ENCODE results near the gene GIMAP7.

DNA sequence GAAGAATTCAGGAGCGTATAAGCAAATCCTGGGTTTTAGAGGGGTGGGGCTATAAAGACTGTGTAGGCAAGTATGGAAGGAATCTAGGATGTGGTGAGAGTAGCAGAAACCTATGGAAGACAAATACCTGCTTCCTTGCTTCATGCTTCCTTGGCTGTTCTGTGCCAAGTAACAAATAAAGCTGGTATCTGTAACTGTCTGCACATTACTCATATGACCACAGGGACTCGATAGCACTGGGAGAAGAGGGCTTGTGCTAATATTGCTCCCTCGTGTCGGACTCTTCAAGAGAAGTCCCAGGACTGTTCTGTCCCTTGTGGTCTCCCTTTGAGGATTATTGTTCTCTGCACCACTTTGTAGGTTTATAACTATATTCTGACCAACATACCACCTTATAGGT lies 11.5 kb upstream of the GIMAP7 start:
- TF ChIP-seq FOXM1 (IDR thresholded peaks at IDR 0.05; ENCODE audit: borderline replicate concordance) (no peak), FOXA1 (IDR thresholded peaks at IDR 0.05) (no peak), SP1 (IDR thresholded peaks at IDR 0.05) (no peak), TARDBP (IDR thresholded peaks at IDR 0.05) (no peak), CTBP1 (IDR thresholded peaks at IDR 0.05; ENCODE audit: borderline replicate concordance) (no peak), NFRKB (IDR thresholded peaks at IDR 0.05) (no peak), ARNT (IDR thresholded peaks at IDR 0.05) (no peak), ELF4 (IDR thresholded peaks at IDR 0.05) (no peak), SUZ12 (IDR thresholded peaks at IDR 0.05) (no peak), BHLHE40 (IDR thresholded peaks at IDR 0.05; ENCODE audit: borderline replicate concordance) (no peak), FOXK2 (IDR thresholded peaks at IDR 0.05) (no peak)
- TF ChIP-seq, protein P1, sequence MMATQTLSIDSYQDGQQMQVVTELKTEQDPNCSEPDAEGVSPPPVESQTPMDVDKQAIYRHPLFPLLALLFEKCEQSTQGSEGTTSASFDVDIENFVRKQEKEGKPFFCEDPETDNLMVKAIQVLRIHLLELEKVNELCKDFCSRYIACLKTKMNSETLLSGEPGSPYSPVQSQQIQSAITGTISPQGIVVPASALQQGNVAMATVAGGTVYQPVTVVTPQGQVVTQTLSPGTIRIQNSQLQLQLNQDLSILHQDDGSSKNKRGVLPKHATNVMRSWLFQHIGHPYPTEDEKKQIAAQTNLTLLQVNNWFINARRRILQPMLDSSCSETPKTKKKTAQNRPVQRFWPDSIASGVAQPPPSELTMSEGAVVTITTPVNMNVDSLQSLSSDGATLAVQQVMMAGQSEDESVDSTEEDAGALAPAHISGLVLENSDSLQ (IDR thresholded peaks at IDR 0.05): no peak

Data from HEK293T (cell line).